Astrocyte (in vitro differentiated cells and primary cell): ENCODE measurements around the gene MS4A18. TPM values are rescaled to one million over a fixed set of nuclear protein-coding genes. Genes with fewer than 3 reads are reported as not detected.

Experiments
- DNase-seq: peaks from one replicate; pipeline ENCODE4 v3.0.0-alpha.2; 2010; ENCODE audit warnings: low read depth
- FAIRE-seq: peaks from 2 replicates; lab custom pipeline; 2011; peaks lifted over from hg19 to GRCh38; lab: Jason Lieb, UNC
- H2AFZ ChIP-seq: 2 replicates; pipeline ENCODE4 v1.6.0; 2012; ENCODE audit warnings: low read depth, low read length, inconsistent platforms
- H3K27ac ChIP-seq: 2 replicates; pipeline ENCODE4 v1.5.1; 2011; ENCODE audit warnings: low read depth, low read length, inconsistent platforms
- H3K27me3 ChIP-seq: 2 replicates; pipeline ENCODE4 v1.6.0; 2011; ENCODE audit warnings: low read length, inconsistent platforms; ENCODE audit not compliant: insufficient read depth
- H3K36me3 ChIP-seq: 2 replicates; pipeline ENCODE4 v1.5.1; 2011; ENCODE audit warnings: low read length, inconsistent platforms; ENCODE audit not compliant: insufficient read depth
- H3K4me1 ChIP-seq: 2 replicates; pipeline ENCODE4 v1.5.1; 2011; ENCODE audit warnings: low read length, inconsistent platforms; ENCODE audit not compliant: insufficient read depth
- H3K4me2 ChIP-seq: 2 replicates; pipeline ENCODE4 v1.6.0; 2012; ENCODE audit warnings: low read length, inconsistent platforms
- H3K4me3 ChIP-seq: 2 replicates; pipeline ENCODE4 v1.5.1; 2011; ENCODE audit warnings: low read depth, mild to moderate bottlenecking, low read length, inconsistent platforms; ENCODE audit not compliant: insufficient read depth
- H3K79me2 ChIP-seq: 2 replicates; pipeline ENCODE4 v1.6.0; 2012; ENCODE audit warnings: mild to moderate bottlenecking, low read length, inconsistent platforms; ENCODE audit not compliant: insufficient read depth
- H3K9ac ChIP-seq: 2 replicates; pipeline ENCODE4 v1.6.0; 2012; ENCODE audit warnings: mild to moderate bottlenecking, low read length, inconsistent platforms
- H3K9me3 ChIP-seq: 2 replicates; pipeline ENCODE4 v1.5.1; 2012; ENCODE audit warnings: low read depth, mild to moderate bottlenecking, low read length, inconsistent platforms; ENCODE audit not compliant: insufficient read depth
- H4K20me1 ChIP-seq: 2 replicates; pipeline ENCODE4 v1.6.0; 2012; ENCODE audit warnings: low read length, inconsistent platforms; ENCODE audit not compliant: insufficient read depth
- H3K27ac Mint-ChIP-seq: one replicate; pipeline ENCODE4 v1.8.0; 2021; ENCODE audit warnings: mild to moderate bottlenecking, mixed read lengths; ENCODE audit not compliant: unreplicated experiment
- H3K27me3 Mint-ChIP-seq: one replicate; pipeline ENCODE4 v1.8.0; 2021; ENCODE audit warnings: low read depth, mixed read lengths; ENCODE audit not compliant: unreplicated experiment
- H3K36me3 Mint-ChIP-seq: one replicate; pipeline ENCODE4 v1.8.0; 2021; ENCODE audit warnings: low read depth, mixed read lengths; ENCODE audit not compliant: unreplicated experiment
- H3K4me1 Mint-ChIP-seq: one replicate; pipeline ENCODE4 v1.8.0; 2021; ENCODE audit warnings: low read depth, mixed read lengths; ENCODE audit not compliant: unreplicated experiment
- H3K4me3 Mint-ChIP-seq: one replicate; pipeline ENCODE4 v1.8.0; 2021; ENCODE audit warnings: mild to moderate bottlenecking, moderate library complexity, mixed read lengths; ENCODE audit not compliant: unreplicated experiment
- H3K9me3 Mint-ChIP-seq: one replicate; pipeline ENCODE4 v1.8.0; 2021; ENCODE audit warnings: mild to moderate bottlenecking, mixed read lengths; ENCODE audit not compliant: unreplicated experiment
- EZH2 ChIP-seq: IDR thresholded peaks from 2 replicates; pipeline ENCODE4 v1.6.1; 2012; ENCODE audit warnings: mild to moderate bottlenecking, low read length, inconsistent platforms; ENCODE audit not compliant: insufficient read depth
- total RNA-seq: library from RNA; stranded (reverse); gene quantifications from 2 replicates; pipeline ENCODE4 v1.2.1, GENCODE V29; 2021
- TF ChIP-seq, protein P1 (sequence below): IDR thresholded peaks from 2 replicates; pipeline ENCODE4 v1.5.1; 2011; ENCODE audit warnings: low read depth, mild to moderate bottlenecking, inconsistent platforms, low read length, moderate library complexity; ENCODE audit not compliant: insufficient read depth

The MS4A18 gene
- total RNA-seq, 1 donor from 2014 or later: not detected

GRCh38 chr11:60777572-60777971 lies 53.1 kb downstream of the MS4A18 start:
- H3K27ac Mint-ChIP-seq: peak overlapping the region; percentile 60
- H2AFZ ChIP-seq: peak overlapping the region; percentile 6

DNA sequence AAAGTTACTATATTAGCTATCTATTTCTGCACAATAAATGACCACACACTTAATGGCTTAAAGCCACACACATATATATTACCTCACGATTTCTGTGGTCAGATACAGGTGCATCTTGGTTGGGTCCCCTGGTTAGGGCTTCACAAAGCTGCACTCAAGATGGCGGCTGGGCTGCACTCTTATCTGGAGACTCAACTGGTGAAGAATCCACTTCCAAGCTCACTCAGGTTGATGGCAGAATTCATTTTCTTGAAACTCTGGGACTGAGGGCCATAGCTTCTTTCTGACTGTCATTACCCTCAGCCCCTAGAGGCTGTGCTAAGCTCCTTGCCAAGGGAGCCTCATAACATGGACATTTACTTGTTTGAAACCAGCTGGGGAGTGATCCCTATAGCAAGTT lies 55.5 kb downstream of the MS4A18 start:
- Mint-ChIP-seq H3K4me3 (no peak overlapping the region), H3K27me3 (peaks cover 3% of the 10 kb centered on the region), H3K9me3 (no peaks in the 10 kb centered on the region), H3K4me1 (peaks cover 21% of the 10 kb centered on the region), H3K36me3 (no peaks in the 10 kb centered on the region), H3K27ac (no peak overlapping the region)
- H3K36me3 ChIP-seq: no peaks in the 10 kb centered on the region
- no peak for FAIRE-seq
- no peak for DNase-seq
- H3K4me1 ChIP-seq: peaks cover 17% of the 10 kb centered on the region
- TF ChIP-seq, protein P1, sequence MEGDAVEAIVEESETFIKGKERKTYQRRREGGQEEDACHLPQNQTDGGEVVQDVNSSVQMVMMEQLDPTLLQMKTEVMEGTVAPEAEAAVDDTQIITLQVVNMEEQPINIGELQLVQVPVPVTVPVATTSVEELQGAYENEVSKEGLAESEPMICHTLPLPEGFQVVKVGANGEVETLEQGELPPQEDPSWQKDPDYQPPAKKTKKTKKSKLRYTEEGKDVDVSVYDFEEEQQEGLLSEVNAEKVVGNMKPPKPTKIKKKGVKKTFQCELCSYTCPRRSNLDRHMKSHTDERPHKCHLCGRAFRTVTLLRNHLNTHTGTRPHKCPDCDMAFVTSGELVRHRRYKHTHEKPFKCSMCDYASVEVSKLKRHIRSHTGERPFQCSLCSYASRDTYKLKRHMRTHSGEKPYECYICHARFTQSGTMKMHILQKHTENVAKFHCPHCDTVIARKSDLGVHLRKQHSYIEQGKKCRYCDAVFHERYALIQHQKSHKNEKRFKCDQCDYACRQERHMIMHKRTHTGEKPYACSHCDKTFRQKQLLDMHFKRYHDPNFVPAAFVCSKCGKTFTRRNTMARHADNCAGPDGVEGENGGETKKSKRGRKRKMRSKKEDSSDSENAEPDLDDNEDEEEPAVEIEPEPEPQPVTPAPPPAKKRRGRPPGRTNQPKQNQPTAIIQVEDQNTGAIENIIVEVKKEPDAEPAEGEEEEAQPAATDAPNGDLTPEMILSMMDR: no peak
- no peak for TF ChIP-seq EZH2
- H3K27ac ChIP-seq: no peak overlapping the region
- no peaks in the 10 kb centered on the region for H4K20me1 ChIP-seq
- H3K9ac ChIP-seq: no peak overlapping the region
- H3K79me2 ChIP-seq: no peaks in the 10 kb centered on the region
- H3K9me3 ChIP-seq: no peaks in the 10 kb centered on the region
- H3K27me3 ChIP-seq: peaks cover 6% of the 10 kb centered on the region
- H3K4me3 ChIP-seq: no peak overlapping the region
- no peak overlapping the region for H2AFZ ChIP-seq
- H3K4me2 ChIP-seq: no peak overlapping the region

More at GRCh38 chr11:60777572-60777971, 53.1 kb downstream of the MS4A18 start:
- Histone ChIP-seq H3K9ac (peak overlapping the region; percentile 28), H3K79me2 (no peaks in the 10 kb centered on the region), H3K27me3 (peaks cover 6% of the 10 kb centered on the region), H3K36me3 (no peaks in the 10 kb centered on the region), H4K20me1 (no peaks in the 10 kb centered on the region), H3K27ac (peak overlapping the region; percentile 43), H3K4me2 (peak overlapping the region; percentile 24), H3K4me1 (peaks cover 17% of the 10 kb centered on the region), H3K9me3 (no peaks in the 10 kb centered on the region), H3K4me3 (no peak overlapping the region)
- H3K36me3 Mint-ChIP-seq: no peaks in the 10 kb centered on the region
- no peaks in the 10 kb centered on the region for H3K9me3 Mint-ChIP-seq
- peaks cover 19% of the 10 kb centered on the region for H3K4me1 Mint-ChIP-seq
- no peak overlapping the region for H3K4me3 Mint-ChIP-seq
- DNase-seq: peak; percentile 57
- TF ChIP-seq EZH2: no peak
- TF ChIP-seq, protein P1: no peak
- H3K27me3 Mint-ChIP-seq: peaks cover 3% of the 10 kb centered on the region
- FAIRE-seq: peak; percentile 77

DNA sequence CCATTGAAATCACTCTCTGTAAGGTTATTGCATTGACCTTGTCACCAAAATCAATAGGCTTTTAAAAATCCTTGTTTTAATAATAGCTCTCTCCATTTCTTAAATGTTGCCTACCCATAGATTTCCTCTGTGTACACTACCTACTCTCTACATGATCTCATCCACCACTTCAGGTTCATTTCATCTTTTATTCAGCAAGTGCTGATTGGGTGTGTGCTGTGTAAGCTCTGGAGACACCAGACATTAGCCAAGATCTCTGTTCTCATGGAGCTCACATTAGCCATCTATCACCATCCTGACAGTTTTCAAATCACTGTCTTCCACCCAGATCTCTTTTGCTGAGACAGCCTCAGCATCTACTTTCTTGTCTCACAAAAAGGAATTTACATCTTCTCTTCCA lies 56.3 kb downstream of the MS4A18 start:
- FAIRE-seq: no peak
- no peak for TF ChIP-seq EZH2
- no peaks in the 10 kb centered on the region for H3K36me3 Mint-ChIP-seq

More for the DNA sequence above, 56.3 kb downstream of the MS4A18 start:
- Histone ChIP-seq H3K4me3 (no peak overlapping the region), H3K27me3 (peaks cover 6% of the 10 kb centered on the region), H3K9me3 (no peaks in the 10 kb centered on the region), H3K9ac (no peak overlapping the region), H3K27ac (no peak overlapping the region), H4K20me1 (no peaks in the 10 kb centered on the region), H2AFZ (no peak overlapping the region), H3K36me3 (no peaks in the 10 kb centered on the region), H3K4me2 (no peak overlapping the region), H3K79me2 (no peaks in the 10 kb centered on the region), H3K4me1 (peaks cover 14% of the 10 kb centered on the region)
- DNase-seq: no peak
- peaks cover 17% of the 10 kb centered on the region for H3K4me1 Mint-ChIP-seq
- H3K9me3 Mint-ChIP-seq: no peaks in the 10 kb centered on the region
- H3K27ac Mint-ChIP-seq: no peak overlapping the region
- H3K27me3 Mint-ChIP-seq: no peaks in the 10 kb centered on the region
- H3K4me3 Mint-ChIP-seq: no peak overlapping the region
